ENCODE data around the gene VAV3. TPM values are rescaled to one million over a fixed set of nuclear protein-coding genes. Genes with fewer than 3 reads are reported as not detected.

VAV3 gene
- total and polyA plus RNA-seq, 9 of the 15 experiments (the other 6 are each of a cell fraction or from before 2014, with no cell fraction given): not detected

- Histone ChIP-seq H3K27me3 (ENCODE audit: control insufficient read depth in 2 of 2, insufficient read depth in 2 of 2, low read length in 2 of 2) (no peaks in the 10 kb centered on the region), H3K4me1 (replicated peaks in 1 of 2; ENCODE audit: control insufficient read depth in 2 of 2, insufficient read depth in 2 of 2, low read length in 2 of 2) (no peaks in the 10 kb centered on the region), H3K36me3 (ENCODE audit: control insufficient read depth, insufficient read depth, low read length) (no peaks in the 10 kb centered on the region), H3K4me3 (no peak overlapping the region), H3K27ac (ENCODE audit: extremely low read depth, low read depth, low read length) (no peak overlapping the region), H4K20me1 (replicated peaks; ENCODE audit: control insufficient read depth, insufficient read depth, low read length) (no peaks in the 10 kb centered on the region), H3K9me1 (ENCODE audit: control insufficient read depth, insufficient read depth, low read length) (no peaks in the 10 kb centered on the region), H3K9me3 (replicated peaks; ENCODE audit: control insufficient read depth, insufficient read depth, low read depth, low read length) (no peaks in the 10 kb centered on the region), H3K9ac (ENCODE audit: insufficient read depth in 1 of 2, low read depth in 2 of 2, low read length in 2 of 2) (no peak overlapping the region), H3K4me2 (ENCODE audit: insufficient read depth, low read length) (no peak overlapping the region), H3K79me2 (ENCODE audit: control insufficient read depth, insufficient read depth, low read length) (no peaks in the 10 kb centered on the region), H2AFZ (ENCODE audit: low read depth, low read length) (no peak overlapping the region)
- intact Hi-C loops (cut with micrococcal nuclease) (no loop called here), in situ Hi-C loops (cut with MboI) (no loop called here)
- WGBS (ENCODE audit: insufficient coverage, low coverage, missing lambda C conversion rate): 0% methylated on average over 2 of the region's 2 CpGs
- no TSS peak for BruUV-seq (replicated peaks)
- POLR2A ChIA-PET: no interaction called here
- TF ChIP-seq PRPF4 (IDR thresholded peaks at IDR 0.05; ENCODE audit: insufficient read depth, low read depth, low read length, poor library complexity, severe bottlenecking) (no peak), GMEB1 (CRISPR knock-in tag; IDR thresholded peaks at IDR 0.05) (no peak), ZNF507 (tag; conservative IDR thresholded peaks at IDR 0.05) (no peak), STAG1 (CRISPR knock-in tag; IDR thresholded peaks at IDR 0.05; ENCODE audit: borderline replicate concordance) (no peak), PTTG1 (tag; IDR thresholded peaks at IDR 0.05; ENCODE audit: low read depth) (no peak), E2F6 (IDR thresholded peaks at IDR 0.05; ENCODE audit: borderline replicate concordance in 1 of 2, extremely low read depth in 1 of 2, insufficient read depth in 1 of 2, insufficient read length in 1 of 2, low read depth in 1 of 2, low read length in 1 of 2, poor library complexity in 1 of 2, severe bottlenecking in 1 of 2) (no peak), MCM3 (IDR thresholded peaks at IDR 0.05) (no peak), CBX5 (IDR thresholded peaks at IDR 0.05; ENCODE audit: borderline replicate concordance, low read depth) (no peak), ZNF75A (CRISPR knock-in tag; IDR thresholded peaks at IDR 0.05) (no peak), ZNF717 (CRISPR knock-in tag; IDR thresholded peaks at IDR 0.05) (no peak)
- DNase-seq (ENCODE audit: extremely low read depth in 1 of 4, low spot score in 3 of 4) (no peak), FAIRE-seq (no peak), ATAC-seq (no peak)
- CTCF ChIA-PET (ENCODE audit: low intra/inter-chr PET ratio): no interaction called here
Measured at GRCh38 chr1:107690491-107690890, 274.5 kb downstream of the VAV3 start.
